ENCODE measurements around the gene LRMDA.

LRMDA gene

GRCh38 chr10:76350583-76350982 is 919.2 kb downstream of the LRMDA start:
- Histone ChIP-seq H3K9me3 (replicated peaks in 1 of 11) (no peaks in the 10 kb centered on the region), H3K4me2 (no peak overlapping the region), H3K9ac (no peak overlapping the region), H4K20me1 (no peaks in the 10 kb centered on the region), H3K27me3 (no peaks in the 10 kb centered on the region), H3K27ac (no peak overlapping the region), H3K36me3 (no peaks in the 10 kb centered on the region), H3K4me1 (peaks cover 0 to 16% (median 0%) of the 10 kb centered on the region in 10 experiments; a peak in 6 of 20 replicates), H3K4me3 (no peak overlapping the region)
- no peak for TF ChIP-seq Cebpa-rat (IDR thresholded peaks at IDR 0.05)

GRCh38 chr10:76352300-76352699 is 920.9 kb downstream of the LRMDA start:
- no peak overlapping the region for H3K9ac ChIP-seq
- no peak for TF ChIP-seq Cebpa-rat (IDR thresholded peaks at IDR 0.05)
- no peaks in the 10 kb centered on the region for H3K9me3 ChIP-seq (replicated peaks in 1 of 11)
- H3K4me2 ChIP-seq = peak overlapping the region in 3 of 11 experiments; percentile 57 to 62 (median 57); a peak in 6 of 22 replicates
- H3K4me1 ChIP-seq = peaks cover 0 to 16% (median 0%) of the 10 kb centered on the region in 10 experiments; a peak in 6 of 20 replicates
- H3K36me3 ChIP-seq = no peaks in the 10 kb centered on the region
- H3K4me3 ChIP-seq = no peak overlapping the region
- H3K27ac ChIP-seq = no peak overlapping the region
- no peaks in the 10 kb centered on the region for H4K20me1 ChIP-seq
- H3K27me3 ChIP-seq = no peaks in the 10 kb centered on the region

GRCh38 chr10:76353237-76353851 is 921.9 kb downstream of the LRMDA start:
- H3K27ac ChIP-seq = no peak overlapping the region

GRCh38 chr10:76354212-76354738 is 922.9 kb downstream of the LRMDA start:
- Histone ChIP-seq H3K4me3 (no peak overlapping the region), H3K9me3 (replicated peaks in 1 of 11) (no peaks in the 10 kb centered on the region), H3K9ac (no peak overlapping the region), H3K4me1 (peaks cover 0 to 16% (median 0%) of the 10 kb centered on the region in 10 experiments; a peak in 6 of 20 replicates), H3K36me3 (no peaks in the 10 kb centered on the region), H3K27me3 (no peaks in the 10 kb centered on the region), H3K27ac (no peak overlapping the region), H4K20me1 (no peaks in the 10 kb centered on the region), H3K4me2 (no peak overlapping the region)
- TF ChIP-seq Cebpa-rat (IDR thresholded peaks at IDR 0.05) = no peak

More at GRCh38 chr10:76353237-76353851, 921.9 kb downstream of the LRMDA start:
- H3K9ac ChIP-seq = no peak overlapping the region
- H3K36me3 ChIP-seq = no peaks in the 10 kb centered on the region
- no peaks in the 10 kb centered on the region for H4K20me1 ChIP-seq
- peak overlapping the region in 1 of 11 experiments; percentile 62; a peak in 1 of 22 replicates for H3K4me2 ChIP-seq
- peaks cover 0 to 16% (median 0%) of the 10 kb centered on the region in 10 experiments; a peak in 6 of 20 replicates for H3K4me1 ChIP-seq
- no peak overlapping the region for H3K4me3 ChIP-seq
- TF ChIP-seq Cebpa-rat (IDR thresholded peaks at IDR 0.05) = no peak
- H3K9me3 ChIP-seq (replicated peaks in 1 of 11) = no peaks in the 10 kb centered on the region
- H3K27me3 ChIP-seq = no peaks in the 10 kb centered on the region

GRCh38 chr10:76354921-76355320 is 923.5 kb downstream of the LRMDA start:
- Histone ChIP-seq H3K4me3 (no peak overlapping the region), H3K27ac (no peak overlapping the region), H3K9ac (no peak overlapping the region), H3K4me1 (peaks cover 0 to 16% (median 0%) of the 10 kb centered on the region in 10 experiments; a peak in 6 of 20 replicates), H3K27me3 (no peaks in the 10 kb centered on the region), H3K9me3 (replicated peaks in 1 of 11) (no peaks in the 10 kb centered on the region), H3K4me2 (no peak overlapping the region), H4K20me1 (no peaks in the 10 kb centered on the region), H3K36me3 (no peaks in the 10 kb centered on the region)
- no peak for TF ChIP-seq Cebpa-rat (IDR thresholded peaks at IDR 0.05)

- Histone ChIP-seq H3K9ac (no peak overlapping the region), H3K27ac (no peak overlapping the region), H3K9me3 (replicated peaks in 1 of 11) (no peaks in the 10 kb centered on the region), H3K27me3 (no peaks in the 10 kb centered on the region), H3K4me2 (no peak overlapping the region), H3K4me3 (no peak overlapping the region), H3K4me1 (peaks cover 0 to 15% (median 0%) of the 10 kb centered on the region in 10 experiments; a peak in 6 of 20 replicates), H3K36me3 (no peaks in the 10 kb centered on the region), H4K20me1 (no peaks in the 10 kb centered on the region)
- no peak for TF ChIP-seq Cebpa-rat (IDR thresholded peaks at IDR 0.05)
Observed at GRCh38 chr10:76356557-76356956, 925.1 kb downstream of the LRMDA start.

GRCh38 chr10:76357726-76358415 is 926.4 kb downstream of the LRMDA start:
- Histone ChIP-seq H3K9ac (no peak overlapping the region), H3K9me3 (replicated peaks in 1 of 11) (no peaks in the 10 kb centered on the region), H3K4me2 (no peak overlapping the region), H3K4me1 (peaks cover 0 to 2% (median 0%) of the 10 kb centered on the region in 10 experiments; a peak in 5 of 20 replicates), H4K20me1 (no peaks in the 10 kb centered on the region), H3K27me3 (no peaks in the 10 kb centered on the region), H3K4me3 (no peak overlapping the region), H3K36me3 (no peaks in the 10 kb centered on the region), H3K27ac (no peak overlapping the region)
- no peak for TF ChIP-seq Cebpa-rat (IDR thresholded peaks at IDR 0.05)

GRCh38 chr10:76358743-76359395 is 927.4 kb downstream of the LRMDA start:
- Histone ChIP-seq H3K9me3 (replicated peaks in 1 of 11) (no peaks in the 10 kb centered on the region), H3K4me2 (no peak overlapping the region), H3K27ac (no peak overlapping the region), H3K36me3 (no peaks in the 10 kb centered on the region), H3K9ac (no peak overlapping the region), H3K27me3 (no peaks in the 10 kb centered on the region), H3K4me1 (no peaks in the 10 kb centered on the region), H4K20me1 (no peaks in the 10 kb centered on the region), H3K4me3 (no peak overlapping the region)
- TF ChIP-seq Cebpa-rat (IDR thresholded peaks at IDR 0.05) = no peak

- no peak overlapping the region for H3K27ac ChIP-seq
- H3K4me3 ChIP-seq = no peak overlapping the region
- H3K4me2 ChIP-seq = no peak overlapping the region
- H3K9ac ChIP-seq = no peak overlapping the region
- TF ChIP-seq Cebpa-rat (IDR thresholded peaks at IDR 0.05) = no peak
- H3K9me3 ChIP-seq (replicated peaks in 1 of 11) = no peaks in the 10 kb centered on the region
- H3K36me3 ChIP-seq = no peaks in the 10 kb centered on the region
- no peaks in the 10 kb centered on the region for H4K20me1 ChIP-seq
- no peaks in the 10 kb centered on the region for H3K27me3 ChIP-seq
- 0 out of 20 replicates have a peak, but pooled peaks cover 0 to 5% (median 0%) of the 10 kb centered on the region in 10 experiments for H3K4me1 ChIP-seq
Observed at GRCh38 chr10:76375761-76376160, 944.3 kb downstream of the LRMDA start.

Data from BLaER1 treated with 17β-estradiol and CSF1 and Interleukin-3, amounts not matched to agents 10 nM and 100 nM (cell line).